H1 (cell line): ENCODE measurements around the gene SYNJ2. TPM values are rescaled to one million over a fixed set of nuclear protein-coding genes. Genes with fewer than 3 reads are reported as not detected.

ENCODE experiments used
- CTCF ChIA-PET: fragments of 300-600 bp; sonication (Branson Sonifier 250); formaldehyde crosslinking; loops from one replicate; lab custom pipeline; 2021; ENCODE audit not compliant: partially characterized antibody; lab: Charles Lee
- POLR2A ChIA-PET: fragments of 300-600 bp; sonication (Branson Sonifier 250); formaldehyde crosslinking; loops from one replicate; lab custom pipeline; 2021; ENCODE audit warnings: inconsistent platforms; ENCODE audit not compliant: partially characterized antibody; lab: Charles Lee
- DNase-seq, 2 experiments: peaks; one replicate each; pipeline versions ENCODE4 v3.0.0 to v3.0.0-alpha.2; 2010 to 2022; ENCODE audit warnings: low spot score in 2 of 2, low read depth in 1 of 2, mixed read lengths in 1 of 2
- FAIRE-seq: peaks from 2 replicates; lab custom pipeline; 2011; peaks lifted over from hg19 to GRCh38; lab: Jason Lieb, UNC
- H2AFZ ChIP-seq: 2 replicates; pipeline ENCODE4 v1.8.1; 2012; ENCODE audit warnings: low read length, inconsistent platforms
- H2AK5ac ChIP-seq: 2 replicates; pipeline ENCODE4 v1.6.1; 2013; ENCODE audit warnings: low read depth, low read length
- H2BK120ac ChIP-seq: replicated peaks from 2 replicates; pipeline ENCODE3; 2013; ENCODE audit warnings: low read depth, low read length, inconsistent platforms
- H2BK12ac ChIP-seq: 2 replicates; pipeline ENCODE4 v1.6.1; 2013; ENCODE audit warnings: low read depth, low read length
- H2BK15ac ChIP-seq: 2 replicates; pipeline ENCODE4 v1.6.1; 2013; ENCODE audit warnings: low read length
- H2BK20ac ChIP-seq: 2 replicates; pipeline ENCODE4 v1.6.1; 2013; ENCODE audit warnings: low read length
- H2BK5ac ChIP-seq: 2 replicates; pipeline ENCODE4 v1.6.1; 2013; ENCODE audit warnings: low read depth, low read length
- H3K14ac ChIP-seq: 2 replicates; pipeline ENCODE4 v1.6.1; 2013; ENCODE audit warnings: inconsistent platforms; ENCODE audit not compliant: insufficient read length
- H3K18ac ChIP-seq: 2 replicates; pipeline ENCODE4 v1.6.1; 2013; ENCODE audit warnings: low read length; ENCODE audit errors: extremely low read depth
- H3K23ac ChIP-seq: 2 replicates; pipeline ENCODE4 v1.6.1; 2013; ENCODE audit warnings: inconsistent platforms; ENCODE audit not compliant: insufficient read length
- H3K23me2 ChIP-seq: 2 replicates; pipeline ENCODE4 v1.6.1; 2013; ENCODE audit warnings: low read depth, low read length
- H3K27ac ChIP-seq: 2 replicates; pipeline ENCODE4 v1.6.1; 2011; ENCODE audit warnings: low read depth, low read length, inconsistent platforms
- H3K27me3 ChIP-seq, 4 experiments: replicated peaks in 1 of 4; 1 replicate in 1 of 4; 2 replicates in 3 of 4; pipeline versions ENCODE4 v1.6.1 to v1.8.1; 2011 to 2013; ENCODE audit warnings: low read length in 3 of 4, mild to moderate bottlenecking in 3 of 4, inconsistent platforms in 2 of 4, mixed read lengths in 2 of 4, moderate library complexity in 1 of 4; ENCODE audit not compliant: control insufficient read depth in 3 of 4, insufficient read depth in 3 of 4; ENCODE audit errors: extremely low read depth in 1 of 4
- H3K36me3 ChIP-seq, 4 experiments: 2 replicates each; pipeline versions ENCODE4 v1.6.1 to v1.8.1; 2011 to 2013; ENCODE audit warnings: mild to moderate bottlenecking in 4 of 4, low read length in 3 of 4, moderate library complexity in 2 of 4, control low read depth in 1 of 4, inconsistent platforms in 1 of 4; ENCODE audit not compliant: insufficient read depth in 4 of 4, control insufficient read depth in 2 of 4
- H3K4ac ChIP-seq: replicated peaks from 2 replicates; pipeline ENCODE3; 2013; ENCODE audit warnings: low read length, low read depth, mixed read lengths, inconsistent platforms; ENCODE audit not compliant: insufficient read length
- H3K4me1 ChIP-seq, 4 experiments: replicated peaks in 1 of 4; 1 replicate in 1 of 4; 2 replicates in 3 of 4; pipeline versions ENCODE4 v1.6.1 to v1.8.1; 2011 to 2013; ENCODE audit warnings: low read length in 3 of 4, inconsistent platforms in 2 of 4, mixed read lengths in 1 of 4; ENCODE audit not compliant: insufficient read depth in 4 of 4, control insufficient read depth in 3 of 4
- H3K4me2 ChIP-seq, 2 experiments: 2 replicates each; pipeline versions ENCODE4 v1.6.1 to v1.8.1; 2011 to 2013; ENCODE audit warnings: low read depth in 2 of 2, low read length in 2 of 2, control low read depth in 1 of 2, inconsistent platforms in 1 of 2, mild to moderate bottlenecking in 1 of 2; ENCODE audit not compliant: insufficient read depth in 1 of 2
- H3K4me3 ChIP-seq, 4 experiments: fragments of 200-600, 300-600 bp in 1 of 4; sonication (generic), shearing (Covaris generic), sonication (Bioruptor Twin) in 1 of 4; 2 replicates each; pipeline versions ENCODE4 v1.5.1 to v1.8.1; 2011 to 2016; ENCODE audit warnings: low read length in 4 of 4, low read depth in 3 of 4, control low read depth in 2 of 4, inconsistent platforms in 2 of 4, mild to moderate bottlenecking in 2 of 4, mixed read lengths in 1 of 4, moderate library complexity in 1 of 4; ENCODE audit not compliant: insufficient read depth in 2 of 4; ENCODE audit errors: extremely low read depth in 1 of 4
- H3K56ac ChIP-seq: replicated peaks from 2 replicates; pipeline ENCODE3; 2013; ENCODE audit warnings: low read depth, mild to moderate bottlenecking, mixed read lengths, low read length, inconsistent platforms; ENCODE audit not compliant: insufficient read length
- H3K79me1 ChIP-seq: 2 replicates; pipeline ENCODE4 v1.6.1; 2013; ENCODE audit warnings: low read depth, low read length, control low read depth
- H3K79me2 ChIP-seq, 2 experiments: 2 replicates each; pipeline versions ENCODE4 v1.6.1 to v1.8.1; 2012 to 2013; ENCODE audit warnings: low read length in 2 of 2, mild to moderate bottlenecking in 2 of 2, inconsistent platforms in 1 of 2; ENCODE audit not compliant: insufficient read depth in 2 of 2, control insufficient read depth in 1 of 2
- H3K9ac ChIP-seq, 4 experiments: replicated peaks in 1 of 4; 1 replicate in 1 of 4; 2 replicates in 3 of 4; pipeline versions ENCODE4 v1.6.1 to v1.8.1; 2011 to 2013; ENCODE audit warnings: low read depth in 3 of 4, low read length in 3 of 4, control low read depth in 2 of 4, mild to moderate bottlenecking in 2 of 4, moderate library complexity in 2 of 4, inconsistent platforms in 1 of 4; ENCODE audit errors: extremely low read depth in 1 of 4
- H3K9me3 ChIP-seq, 2 experiments: 2 replicates each; pipeline versions ENCODE4 v1.6.1 to v1.8.1; 2012 to 2013; ENCODE audit warnings: mild to moderate bottlenecking in 2 of 2, moderate library complexity in 2 of 2, control low read depth in 1 of 2, inconsistent platforms in 1 of 2, low read depth in 1 of 2, low read length in 1 of 2, mixed read lengths in 1 of 2; ENCODE audit not compliant: insufficient read depth in 2 of 2
- H4K20me1 ChIP-seq, 2 experiments: replicated peaks in 1 of 2; 2 replicates each; pipeline versions ENCODE3 to v1.8.1; 2011 to 2013; ENCODE audit warnings: inconsistent platforms in 2 of 2, low read length in 2 of 2, mild to moderate bottlenecking in 1 of 2; ENCODE audit not compliant: insufficient read depth in 2 of 2, control insufficient read depth in 1 of 2
- H4K5ac ChIP-seq: 2 replicates; pipeline ENCODE4 v1.6.1; 2013; ENCODE audit warnings: low read length, low read depth, mixed read lengths, inconsistent platforms; ENCODE audit not compliant: insufficient read length
- H4K8ac ChIP-seq: 2 replicates; pipeline ENCODE4 v1.8.0; 2013; ENCODE audit warnings: mild to moderate bottlenecking, moderate library complexity, low read length, inconsistent platforms; ENCODE audit not compliant: insufficient read depth; ENCODE audit errors: extremely low read depth
- H4K91ac ChIP-seq: replicated peaks from 2 replicates; pipeline ENCODE3; 2013; ENCODE audit warnings: low read length, mixed read lengths, inconsistent platforms; ENCODE audit not compliant: insufficient read length
- BRCA1 ChIP-seq: IDR thresholded peaks from 2 replicates; pipeline ENCODE4 v1.6.1; 2012; ENCODE audit warnings: low read depth, low read length, improper control_type of control experiment
- CBX5 ChIP-seq: fragments of 300-800, 300-1000 bp; sonication (generic); IDR thresholded peaks from 2 replicates; pipeline ENCODE4 v1.7.1; 2016; ENCODE audit warnings: antibody characterized with exemption, low read length, low read depth
- CEBPB ChIP-seq: IDR thresholded peaks from 2 replicates; pipeline ENCODE4 v1.6.1; 2012; ENCODE audit warnings: low read depth, low read length
- EZH2 ChIP-seq: fragments of 200-600 bp; sonication (generic); IDR thresholded peaks from 2 replicates; pipeline ENCODE4 v1.7.1; 2012; ENCODE audit warnings: low read depth, mild to moderate bottlenecking, moderate library complexity, low read length, inconsistent platforms; ENCODE audit not compliant: severe bottlenecking
- MAX ChIP-seq: IDR thresholded peaks from 2 replicates; pipeline ENCODE4 v1.6.1; 2012; ENCODE audit warnings: inconsistent platforms
- RAD21 ChIP-seq, 2 experiments: IDR thresholded peaks in 1 of 2; conservative IDR thresholded peaks in 1 of 2; 2 replicates each; pipeline ENCODE4 v1.6.1; 2011; ENCODE audit warnings: low read depth in 2 of 2, low read length in 2 of 2, improper control_type of control experiment in 1 of 2, inconsistent platforms in 1 of 2, mild to moderate bottlenecking in 1 of 2, moderate library complexity in 1 of 2
- RFX5 ChIP-seq: IDR thresholded peaks from 2 replicates; pipeline ENCODE4 v1.6.1; 2011; ENCODE audit warnings: low read depth, low read length, improper control_type of control experiment, borderline replicate concordance
- RXRA ChIP-seq: IDR thresholded peaks from 2 replicates; pipeline ENCODE4 v1.6.1; 2011; ENCODE audit warnings: low read depth, mild to moderate bottlenecking, low read length, moderate library complexity; ENCODE audit not compliant: insufficient read depth
- SIRT6 ChIP-seq: IDR thresholded peaks from one replicate; pipeline ENCODE4 v1.7.1; 2012; ENCODE audit warnings: low read length, inconsistent platforms
- SRF ChIP-seq: IDR thresholded peaks from 2 replicates; pipeline ENCODE4 v1.6.1; 2011; ENCODE audit warnings: mild to moderate bottlenecking, low read depth, low read length, moderate library complexity
- TAF1 ChIP-seq: IDR thresholded peaks from 2 replicates; pipeline ENCODE4 v1.6.1; 2011; ENCODE audit warnings: mild to moderate bottlenecking, low read depth, low read length
- TEAD4 ChIP-seq: IDR thresholded peaks from 2 replicates; pipeline ENCODE4 v1.6.1; 2012; ENCODE audit warnings: low read depth, low read length, inconsistent platforms, mixed read lengths
- YY1 ChIP-seq: IDR thresholded peaks from 2 replicates; pipeline ENCODE4 v1.6.1; 2011; ENCODE audit warnings: low read depth, mild to moderate bottlenecking, low read length
- WGBS, 2 experiments: shearing (Covaris generic) in 1 of 2; methylation state at CpG; one replicate each; pipeline versions ENCODE4 v1.1.6 to v1.1.7; 2013 to 2015; ENCODE audit warnings: low lambda C conversion rate in 2 of 2, mixed read lengths in 2 of 2, inconsistent platforms in 1 of 2, low coverage in 1 of 2, missing lambda C conversion rate in 1 of 2; ENCODE audit not compliant: insufficient replicate concordance in 2 of 2, insufficient coverage in 1 of 2, insufficient read length in 1 of 2; ENCODE audit errors: extremely low coverage in 1 of 2, missing lambda C conversion rate in 1 of 2; 5-methylcytosine and 5-hydroxymethylcytosine counted together
- polyA plus RNA-seq, 7 experiments: library from polyadenylated mRNA; depleted of rRNA in 3 of 7; stranded (reverse) in 5 of 7; unstranded in 2 of 7; fragments of >200 nt in 5 of 7; fragments of 200-250 nt in 2 of 7; gene quantifications; 1 replicate in 5 of 7; 2 replicates in 1 of 7; 4 replicates in 1 of 7; pipeline versions ENCODE4 v1.2.1 to v1.2.3, GENCODE V29; 2011 to 2013; ENCODE audit warnings: missing spikeins in 2 of 7, mixed read lengths in 2 of 7
- total RNA-seq: library from RNA; stranded (reverse); fragmentation: NEBNext Ultra II Directional; extraction: Animal tissue kit (Norgen Biotek cat#: 25700); gene quantifications from 2 replicates; pipeline ENCODE4 v1.2.1, GENCODE V29; 2021
- TF ChIP-seq, protein P1 (sequence below): IDR thresholded peaks from 2 replicates; pipeline ENCODE4 v1.6.1; 2012; ENCODE audit warnings: inconsistent platforms

Gene SYNJ2
- total and polyA plus RNA-seq, 2 of the 8 experiments (the other 6 are each of a cell fraction or from before 2014, with no cell fraction given): 3.7 to 13.9 TPM

GRCh38 chr6:157998707-157999167 lies 17.1 kb downstream of the SYNJ2 start:
- Histone ChIP-seq H3K27me3 (no peaks in the 10 kb centered on the region), H3K23ac (no peak overlapping the region), H2BK20ac (no peak overlapping the region), H4K20me1 (no peaks in the 10 kb centered on the region), H2BK120ac (no peak overlapping the region), H2BK12ac (no peak overlapping the region), H2AFZ (no peak overlapping the region), H3K4me3 (no peak overlapping the region), H3K23me2 (no peaks in the 10 kb centered on the region), H3K18ac (no peak overlapping the region), H3K27ac (no peak overlapping the region), H3K4me2 (no peak overlapping the region), H3K4ac (no peak overlapping the region), H4K91ac (no peak overlapping the region), H2BK15ac (no peak overlapping the region), H3K14ac (no peak overlapping the region), H3K56ac (no peak overlapping the region), H3K9me3 (no peaks in the 10 kb centered on the region), H2BK5ac (no peak overlapping the region), H3K36me3 (no peaks in the 10 kb centered on the region), H3K4me1 (peaks cover 8 to 23% (median 13%) of the 10 kb centered on the region in 4 experiments; a peak in 6 of 7 replicates), H4K5ac (no peak overlapping the region), H4K8ac (no peak overlapping the region), H2AK5ac (no peak overlapping the region), H3K9ac (no peak overlapping the region), H3K79me1 (no peaks in the 10 kb centered on the region; the same call in 1 of the 2 replicates), H3K79me2 (no peaks in the 10 kb centered on the region)
- ChIA-PET POLR2A (interaction anchor here (1.7 kb wide), 1 partner anchor 12 kb away, joined by 5 read pairs; no protein-coding TSS in a partner anchor), CTCF (interaction anchor here (1.0 to 2.1 kb wide), 8 partner anchors 10 to 75 kb away, joined by 3 to 13 read pairs (median 5); no protein-coding TSS in a partner anchor)
- WGBS, 2 experiments: 93% methylated on average over 7 of the region's 7 CpGs; no CpG with 5 or more reads in 1 of the 2 experiments
- FAIRE-seq (no peak), DNase-seq (no peak)
- TF ChIP-seq CEBPB (no peak), SRF (no peak), TAF1 (no peak), BRCA1 (no peak), TEAD4 (no peak), EZH2 (no peak), YY1 (no peak), CBX5 (no peak), SIRT6 (no peak), RXRA (no peak), RFX5 (no peak), MAX (no peak), RAD21 (IDR thresholded peaks at IDR 0.05 in 1 of 2, conservative IDR thresholded peaks at IDR 0.05 in 1 of 2; ENCODE audit: low read depth in 2 of 2, low read length in 2 of 2) (no peak)
- TF ChIP-seq, protein P1, sequence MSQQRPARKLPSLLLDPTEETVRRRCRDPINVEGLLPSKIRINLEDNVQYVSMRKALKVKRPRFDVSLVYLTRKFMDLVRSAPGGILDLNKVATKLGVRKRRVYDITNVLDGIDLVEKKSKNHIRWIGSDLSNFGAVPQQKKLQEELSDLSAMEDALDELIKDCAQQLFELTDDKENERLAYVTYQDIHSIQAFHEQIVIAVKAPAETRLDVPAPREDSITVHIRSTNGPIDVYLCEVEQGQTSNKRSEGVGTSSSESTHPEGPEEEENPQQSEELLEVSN: no peak
